Measurements from ENCODE around the gene KIF1A.

The KIF1A gene

GRCh38 chr2:240799033-240799820 is 20.8 kb downstream of the KIF1A start:
- no peak for DNase-seq

- no peak for DNase-seq
These were observed 21.6 kb downstream of the KIF1A start for GRCh38 chr2:240798327-240798905.

- DNase-seq = no peak
These were observed 22.1 kb downstream of the KIF1A start for GRCh38 chr2:240797914-240798313.

GRCh38 chr2:240797500-240797895 is 22.5 kb downstream of the KIF1A start:
- no peak for DNase-seq

GRCh38 chr2:240796543-240797499 is 23.2 kb downstream of the KIF1A start:
- DNase-seq = no peak

- no peak for DNase-seq
These were observed 24.0 kb downstream of the KIF1A start for GRCh38 chr2:240795916-240796510.

- DNase-seq = no peak
These were observed 24.6 kb downstream of the KIF1A start for GRCh38 chr2:240795454-240795853.

- DNase-seq = no peak
These were observed 25.8 kb downstream of the KIF1A start for GRCh38 chr2:240794178-240794721.

GRCh38 chr2:240793313-240794177 is 26.5 kb downstream of the KIF1A start:
- DNase-seq = no peak

- DNase-seq = no peak
These were observed 27.2 kb downstream of the KIF1A start for GRCh38 chr2:240792629-240793312.

GRCh38 chr2:240791821-240792628 is 28.0 kb downstream of the KIF1A start:
- no peak for DNase-seq

- DNase-seq = no peak
These were observed 28.7 kb downstream of the KIF1A start for GRCh38 chr2:240791221-240791800.

GRCh38 chr2:240790370-240791220 is 29.4 kb downstream of the KIF1A start:
- no peak for DNase-seq

- no peak for DNase-seq
These were observed 30.3 kb downstream of the KIF1A start for GRCh38 chr2:240789501-240790369.

- no peak for DNase-seq
These were observed 31.0 kb downstream of the KIF1A start for GRCh38 chr2:240789051-240789453.

GRCh38 chr2:240788482-240788881 is 31.5 kb downstream of the KIF1A start:
- DNase-seq = no peak

Data from inflammatory macrophage (primary cell).